GM12875 (cell line): Measurements from ENCODE around the gene ST3GAL2.
A peak's percentile ranks its signal among the peaks of the same experiment; 100 is the strongest.
"Not testable (repeated sequence)": the region's sequence is repeated elsewhere in the genome, so short reads cannot be mapped to it uniquely, and the experiment has no call there.

Source experiments
- H3K4me3 ChIP-seq: one replicate; pipeline ENCODE4 v1.5.1; 2011; ENCODE audit warnings: low read depth, low read length, control low read depth
- CTCF ChIP-seq: IDR thresholded peaks from 2 replicates; pipeline ENCODE4 v1.5.1; 2011; ENCODE audit warnings: low read depth, mild to moderate bottlenecking, control low read depth, inconsistent platforms, low read length, moderate library complexity, borderline replicate concordance; ENCODE audit not compliant: insufficient read depth

ST3GAL2 gene

GRCh38 chr16:70388006-70388680 is 50.8 kb downstream of the ST3GAL2 start:
- no peak overlapping the region for H3K4me3 ChIP-seq
- TF ChIP-seq CTCF, result no peak

- not testable (repeated sequence) for H3K4me3 ChIP-seq
Measured at GRCh38 chr16:70386289-70386986, 52.5 kb downstream of the ST3GAL2 start.

- H3K4me3 ChIP-seq, result no peak overlapping the region
- TF ChIP-seq CTCF, result no peak
Measured at GRCh38 chr16:70383421-70383960, 55.4 kb downstream of the ST3GAL2 start.

- peak overlapping the region; percentile 95 for H3K4me3 ChIP-seq
- no peak for TF ChIP-seq CTCF
Measured at GRCh38 chr16:70381604-70382342, 57.1 kb downstream of the ST3GAL2 start.

GRCh38 chr16:70380919-70381603 is 57.8 kb downstream of the ST3GAL2 start:
- peak overlapping the region; percentile 95 for H3K4me3 ChIP-seq
- peak; percentile 33 for TF ChIP-seq CTCF

GRCh38 chr16:70380248-70380918 is 58.5 kb downstream of the ST3GAL2 start:
- no peak for TF ChIP-seq CTCF
- H3K4me3 ChIP-seq, result peak overlapping the region; percentile 95
